GM19193 (cell line): Measurements from ENCODE around the gene BIRC5.

ENCODE experiments used
- POLR2A ChIP-seq: IDR thresholded peaks from 4 replicates; pipeline ENCODE4 v1.6.1; 2011; ENCODE audit not compliant: insufficient read depth, insufficient read length; ENCODE audit errors: extremely low read depth

The BIRC5 gene

GRCh38 chr17:78255029-78255656 lies 41.1 kb downstream of the BIRC5 start:
- TF ChIP-seq POLR2A = no peak

GRCh38 chr17:78255953-78256706 lies 42.1 kb downstream of the BIRC5 start:
- no peak for TF ChIP-seq POLR2A

GRCh38 chr17:78256707-78257591 lies 42.9 kb downstream of the BIRC5 start:
- no peak for TF ChIP-seq POLR2A

- peak; percentile 4 for TF ChIP-seq POLR2A
Measured at GRCh38 chr17:78257810-78258322, 43.8 kb downstream of the BIRC5 start.

- TF ChIP-seq POLR2A = no peak
Measured at GRCh38 chr17:78258323-78259191, 44.5 kb downstream of the BIRC5 start.

GRCh38 chr17:78259192-78259554 lies 45.1 kb downstream of the BIRC5 start:
- TF ChIP-seq POLR2A = no peak

- no peak for TF ChIP-seq POLR2A
Measured at GRCh38 chr17:78263063-78263735, 49.1 kb downstream of the BIRC5 start.

GRCh38 chr17:78263736-78264340 lies 49.8 kb downstream of the BIRC5 start:
- no peak for TF ChIP-seq POLR2A

- no peak for TF ChIP-seq POLR2A
Measured at GRCh38 chr17:78264590-78264989, 50.5 kb downstream of the BIRC5 start.

- no peak for TF ChIP-seq POLR2A
Measured at GRCh38 chr17:78265121-78265520, 51.1 kb downstream of the BIRC5 start.

GRCh38 chr17:78266231-78266631 lies 52.2 kb downstream of the BIRC5 start:
- no peak for TF ChIP-seq POLR2A

GRCh38 chr17:78266771-78267170 lies 52.7 kb downstream of the BIRC5 start:
- TF ChIP-seq POLR2A = no peak
